ENCODE measurements around the gene IFI30.

DNA sequence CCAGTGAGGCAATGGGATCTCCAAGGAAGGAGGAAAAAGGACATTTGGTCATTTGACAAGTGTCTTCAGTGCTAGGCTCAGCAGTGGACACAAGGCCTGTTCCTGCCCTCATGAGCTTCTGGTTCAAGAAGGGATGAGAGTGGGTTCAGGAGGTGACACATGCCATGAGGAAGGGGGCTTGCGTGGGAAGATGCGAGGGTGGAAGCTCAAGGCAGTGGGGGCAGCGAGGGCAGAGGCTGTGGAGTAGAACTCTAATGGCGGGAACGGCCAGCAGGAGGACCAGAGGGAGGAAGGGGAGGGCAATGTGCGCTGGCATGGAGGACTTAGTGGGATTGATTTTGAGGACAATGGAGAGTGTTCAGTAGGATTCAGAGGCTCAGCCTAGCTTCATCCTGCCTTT, 17.3 kb upstream of the IFI30 start:
- TF ChIP-seq, protein P1, sequence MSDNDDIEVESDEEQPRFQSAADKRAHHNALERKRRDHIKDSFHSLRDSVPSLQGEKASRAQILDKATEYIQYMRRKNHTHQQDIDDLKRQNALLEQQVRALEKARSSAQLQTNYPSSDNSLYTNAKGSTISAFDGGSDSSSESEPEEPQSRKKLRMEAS (IDR thresholded peaks at IDR 0.05): no peak
- TF ChIP-seq, protein P2, sequence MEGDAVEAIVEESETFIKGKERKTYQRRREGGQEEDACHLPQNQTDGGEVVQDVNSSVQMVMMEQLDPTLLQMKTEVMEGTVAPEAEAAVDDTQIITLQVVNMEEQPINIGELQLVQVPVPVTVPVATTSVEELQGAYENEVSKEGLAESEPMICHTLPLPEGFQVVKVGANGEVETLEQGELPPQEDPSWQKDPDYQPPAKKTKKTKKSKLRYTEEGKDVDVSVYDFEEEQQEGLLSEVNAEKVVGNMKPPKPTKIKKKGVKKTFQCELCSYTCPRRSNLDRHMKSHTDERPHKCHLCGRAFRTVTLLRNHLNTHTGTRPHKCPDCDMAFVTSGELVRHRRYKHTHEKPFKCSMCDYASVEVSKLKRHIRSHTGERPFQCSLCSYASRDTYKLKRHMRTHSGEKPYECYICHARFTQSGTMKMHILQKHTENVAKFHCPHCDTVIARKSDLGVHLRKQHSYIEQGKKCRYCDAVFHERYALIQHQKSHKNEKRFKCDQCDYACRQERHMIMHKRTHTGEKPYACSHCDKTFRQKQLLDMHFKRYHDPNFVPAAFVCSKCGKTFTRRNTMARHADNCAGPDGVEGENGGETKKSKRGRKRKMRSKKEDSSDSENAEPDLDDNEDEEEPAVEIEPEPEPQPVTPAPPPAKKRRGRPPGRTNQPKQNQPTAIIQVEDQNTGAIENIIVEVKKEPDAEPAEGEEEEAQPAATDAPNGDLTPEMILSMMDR (IDR thresholded peaks at IDR 0.05; ENCODE audit: low read depth, low read length, missing input control): no peak
- TF ChIP-seq SP1 (IDR thresholded peaks at IDR 0.05) (no peak), EGR1 (IDR thresholded peaks at IDR 0.05; ENCODE audit: low read depth in 2 of 2) (no peak), TAF1 (conservative IDR thresholded peaks at IDR 0.05) (no peak), GABPA (IDR thresholded peaks at IDR 0.05 in 1 of 2, conservative IDR thresholded peaks at IDR 0.05 in 1 of 2) (no peak), NR2F2 (IDR thresholded peaks at IDR 0.05) (no peak)
- TF ChIP-seq, protein P3, sequence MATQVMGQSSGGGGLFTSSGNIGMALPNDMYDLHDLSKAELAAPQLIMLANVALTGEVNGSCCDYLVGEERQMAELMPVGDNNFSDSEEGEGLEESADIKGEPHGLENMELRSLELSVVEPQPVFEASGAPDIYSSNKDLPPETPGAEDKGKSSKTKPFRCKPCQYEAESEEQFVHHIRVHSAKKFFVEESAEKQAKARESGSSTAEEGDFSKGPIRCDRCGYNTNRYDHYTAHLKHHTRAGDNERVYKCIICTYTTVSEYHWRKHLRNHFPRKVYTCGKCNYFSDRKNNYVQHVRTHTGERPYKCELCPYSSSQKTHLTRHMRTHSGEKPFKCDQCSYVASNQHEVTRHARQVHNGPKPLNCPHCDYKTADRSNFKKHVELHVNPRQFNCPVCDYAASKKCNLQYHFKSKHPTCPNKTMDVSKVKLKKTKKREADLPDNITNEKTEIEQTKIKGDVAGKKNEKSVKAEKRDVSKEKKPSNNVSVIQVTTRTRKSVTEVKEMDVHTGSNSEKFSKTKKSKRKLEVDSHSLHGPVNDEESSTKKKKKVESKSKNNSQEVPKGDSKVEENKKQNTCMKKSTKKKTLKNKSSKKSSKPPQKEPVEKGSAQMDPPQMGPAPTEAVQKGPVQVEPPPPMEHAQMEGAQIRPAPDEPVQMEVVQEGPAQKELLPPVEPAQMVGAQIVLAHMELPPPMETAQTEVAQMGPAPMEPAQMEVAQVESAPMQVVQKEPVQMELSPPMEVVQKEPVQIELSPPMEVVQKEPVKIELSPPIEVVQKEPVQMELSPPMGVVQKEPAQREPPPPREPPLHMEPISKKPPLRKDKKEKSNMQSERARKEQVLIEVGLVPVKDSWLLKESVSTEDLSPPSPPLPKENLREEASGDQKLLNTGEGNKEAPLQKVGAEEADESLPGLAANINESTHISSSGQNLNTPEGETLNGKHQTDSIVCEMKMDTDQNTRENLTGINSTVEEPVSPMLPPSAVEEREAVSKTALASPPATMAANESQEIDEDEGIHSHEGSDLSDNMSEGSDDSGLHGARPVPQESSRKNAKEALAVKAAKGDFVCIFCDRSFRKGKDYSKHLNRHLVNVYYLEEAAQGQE (IDR thresholded peaks at IDR 0.05): no peak
